RWPE1 (cell line): Measurements from ENCODE around the gene CDON.
"Not testable (repeated sequence)": the region's sequence is repeated elsewhere in the genome, so short reads cannot be mapped to it uniquely, and the experiment has no call there.

Experiments
- CTCF ChIA-PET: fragments of 350-600 bp; sonication (Branson Sonifier 250); formaldehyde crosslinking; extraction: SDS; loops from one replicate; lab custom pipeline; 2021; lab: Yijun Ruan, JAX
- POLR2A ChIA-PET: fragments of 400-600 bp; formaldehyde crosslinking; extraction: SDS; loops from one replicate; lab custom pipeline; 2020; ENCODE audit warnings: antibody characterized with exemption; ENCODE audit not compliant: low non-redundant PET; lab: Yijun Ruan, JAX
- DNase-seq: peaks from one replicate; pipeline ENCODE4 v3.0.0; 2012; ENCODE audit warnings: low spot score
- H3K27ac ChIP-seq: fragments of 450-650 bp; 2 replicates; pipeline ENCODE4 v1.5.1; 2017
- CTCF ChIP-seq: fragments of 450-650 bp; conservative IDR thresholded peaks from 2 replicates; pipeline ENCODE4 v1.5.1; 2017; ENCODE audit warnings: low read depth, mild to moderate bottlenecking

The CDON gene

GRCh38 chr11:126034933-126035425 is 27.7 kb downstream of the CDON start:
- POLR2A ChIA-PET = no interaction called here
- no peak overlapping the region for H3K27ac ChIP-seq

GRCh38 chr11:126034039-126034932 is 28.4 kb downstream of the CDON start:
- ChIA-PET CTCF (no interaction called here), POLR2A (no interaction called here)
- no peak for DNase-seq
- TF ChIP-seq CTCF = no peak
- no peak overlapping the region for H3K27ac ChIP-seq

More at GRCh38 chr11:126034933-126035425, 27.7 kb downstream of the CDON start:
- no peak for DNase-seq
- TF ChIP-seq CTCF = no peak
- CTCF ChIA-PET = no interaction called here

- TF ChIP-seq CTCF = no peak
- H3K27ac ChIP-seq = no peak overlapping the region
- POLR2A ChIA-PET = no interaction called here
- CTCF ChIA-PET = no interaction called here
- no peak for DNase-seq
Observed at GRCh38 chr11:126032375-126032774, 30.3 kb downstream of the CDON start.

- ChIA-PET POLR2A (interaction anchor here (0.6 kb wide), 1 partner anchor 48 kb away, joined by 3 read pairs; no protein-coding TSS in a partner anchor), CTCF (interaction anchor here (0.6 kb wide), 1 partner anchor 12 kb away, joined by 3 read pairs; no protein-coding TSS in a partner anchor)
- no peak overlapping the region for H3K27ac ChIP-seq
- no peak for TF ChIP-seq CTCF
- no peak for DNase-seq
Observed at GRCh38 chr11:126029805-126030204, 32.9 kb downstream of the CDON start.

- ChIA-PET POLR2A (interaction anchor here (0.6 kb wide), 1 partner anchor 49 kb away, joined by 3 read pairs; no protein-coding TSS in a partner anchor), CTCF (no interaction called here)
- H3K27ac ChIP-seq = no peak overlapping the region
- no peak for TF ChIP-seq CTCF
- no peak for DNase-seq
Observed at GRCh38 chr11:126029237-126029636, 33.4 kb downstream of the CDON start.

GRCh38 chr11:126028534-126028933 is 34.1 kb downstream of the CDON start:
- POLR2A ChIA-PET, DNase-seq, H3K27ac ChIP-seq: not testable (repeated sequence)
- CTCF ChIA-PET = interaction anchor here (0.7 kb wide), 1 partner anchor 1928 kb away, joined by 4 read pairs; no protein-coding TSS in a partner anchor
